Measurements from ENCODE around the gene UST. TPM values are rescaled to one million over a fixed set of nuclear protein-coding genes. Genes with fewer than 3 reads are reported as not detected.

The UST gene
- total and polyA plus RNA-seq, 9 of the 15 experiments (the other 6 are each of a cell fraction or from before 2014, with no cell fraction given): 0.04 to 0.10 TPM; not detected in 7

- H3K4me1 ChIP-seq (replicated peaks in 1 of 2; ENCODE audit: control insufficient read depth in 2 of 2, insufficient read depth in 2 of 2, low read length in 2 of 2): no peaks in the 10 kb centered on the region
- H2AFZ ChIP-seq (ENCODE audit: low read depth, low read length): no peak overlapping the region
- ATAC-seq: no peak
- H4K20me1 ChIP-seq (replicated peaks; ENCODE audit: control insufficient read depth, insufficient read depth, low read length): no peaks in the 10 kb centered on the region
- peaks cover 16 to 22% of the 10 kb centered on the region in 2 experiments; a peak in 3 of 5 replicates for H3K27me3 ChIP-seq (ENCODE audit: control insufficient read depth in 2 of 2, insufficient read depth in 2 of 2, low read length in 2 of 2)
- in situ Hi-C loops (cut with MboI) (no loop called here), intact Hi-C loops (cut with micrococcal nuclease) (no loop called here)
- H3K9me3 ChIP-seq (replicated peaks; ENCODE audit: control insufficient read depth, insufficient read depth, low read depth, low read length): no peaks in the 10 kb centered on the region
- no peaks in the 10 kb centered on the region for H3K9me1 ChIP-seq (ENCODE audit: control insufficient read depth, insufficient read depth, low read length)
- H3K36me3 ChIP-seq (ENCODE audit: control insufficient read depth, insufficient read depth, low read length): no peaks in the 10 kb centered on the region
- no peak for FAIRE-seq
- no peaks in the 10 kb centered on the region for H3K79me2 ChIP-seq (ENCODE audit: control insufficient read depth, insufficient read depth, low read length)
- POLR2A ChIA-PET: interaction anchor here (0.8 to 1.1 kb wide), 2 partner anchors 10 to 161 kb away, joined by 3 to 4 read pairs; no protein-coding TSS in a partner anchor
- CTCF ChIA-PET (ENCODE audit: low intra/inter-chr PET ratio): no interaction called here
- BruUV-seq (replicated peaks): no TSS peak
- under 1% methylated on average over 14 of the region's 14 CpGs for whole genome bisulfite sequencing (ENCODE audit: insufficient coverage, low coverage, missing lambda C conversion rate)
- H3K9ac ChIP-seq (ENCODE audit: insufficient read depth in 1 of 2, low read depth in 2 of 2, low read length in 2 of 2): no peak overlapping the region; a peak in 1 of 4 replicates
- H3K27ac ChIP-seq (ENCODE audit: extremely low read depth, low read depth, low read length): no peak overlapping the region
- no peak overlapping the region for H3K4me3 ChIP-seq
- no peak for DNase-seq (ENCODE audit: extremely low read depth in 1 of 4, low spot score in 3 of 4)
- H3K4me2 ChIP-seq (ENCODE audit: insufficient read depth, low read length): no peak overlapping the region
- TF ChIP-seq E2F3 (CRISPR knock-in tag; IDR thresholded peaks at IDR 0.05): no peak
- no peak for TF ChIP-seq FOXO4 (CRISPR knock-in tag; IDR thresholded peaks at IDR 0.05)
- no peak for TF ChIP-seq RB1 (IDR thresholded peaks at IDR 0.05; ENCODE audit: low read depth)
- TF ChIP-seq ZNF586 (CRISPR knock-in tag; conservative IDR thresholded peaks at IDR 0.05): no peak
- TF ChIP-seq MEF2A (IDR thresholded peaks at IDR 0.05; ENCODE audit: control insufficient read depth, low read depth, low read length): no peak
- TF ChIP-seq E4F1 (CRISPR knock-in tag; IDR thresholded peaks at IDR 0.05; ENCODE audit: borderline replicate concordance): no peak
- TF ChIP-seq CHD1 (IDR thresholded peaks at IDR 0.05; ENCODE audit: low read length): no peak
- no peak for TF ChIP-seq CCAR2 (IDR thresholded peaks at IDR 0.05; ENCODE audit: low read depth, low read length)
- TF ChIP-seq ZNF280B (CRISPR knock-in tag; IDR thresholded peaks at IDR 0.05): no peak
- no peak for TF ChIP-seq ZNF253 (CRISPR knock-in tag; conservative IDR thresholded peaks at IDR 0.05)
- no peak for TF ChIP-seq ZKSCAN3 (CRISPR knock-in tag; IDR thresholded peaks at IDR 0.05)
- no peak for TF ChIP-seq ZBTB33 (CRISPR knock-in tag; IDR thresholded peaks at IDR 0.05)
- no peak for TF ChIP-seq ZNF354B (CRISPR knock-in tag; IDR thresholded peaks at IDR 0.05)
- TF ChIP-seq ZNF239 (CRISPR knock-in tag; IDR thresholded peaks at IDR 0.05): no peak
- TF ChIP-seq ZNF12 (CRISPR knock-in tag; IDR thresholded peaks at IDR 0.05): no peak
Observed at GRCh38 chr6:148760568-148761526, 14.0 kb downstream of the UST start.
